ENCODE results near the gene GAB3. TPM values are rescaled to one million over a fixed set of nuclear protein-coding genes. Genes with fewer than 3 reads are reported as not detected.

Gene GAB3
- polyA plus RNA-seq, 1 donor from 2014 or later, result not detected

GRCh38 chrX:154661899-154662298 lies 89.0 kb downstream of the GAB3 start:
- Histone ChIP-seq H3K9me3 (ENCODE audit: low read length) (no peaks in the 10 kb centered on the region), H3K27ac (ENCODE audit: low read length) (no peak overlapping the region), H3K79me2 (replicated peaks; ENCODE audit: insufficient read depth, low read length) (no peaks in the 10 kb centered on the region), H3K27me3 (ENCODE audit: insufficient read depth, low read depth, low read length) (no peaks in the 10 kb centered on the region), H2AFZ (ENCODE audit: low read depth, low read length) (no peak overlapping the region), H3K9me2 (ENCODE audit: insufficient read depth, low read length) (no peaks in the 10 kb centered on the region), H3K4me2 (ENCODE audit: low read length) (no peak overlapping the region), H3K4me3 (ENCODE audit: low read length) (no peak overlapping the region), H4K20me1 (ENCODE audit: insufficient read depth) (no peaks in the 10 kb centered on the region), H3K9ac (ENCODE audit: low read length) (no peak overlapping the region), H3F3A (ENCODE audit: insufficient read depth, low read length, poor library complexity, severe bottlenecking) (no peaks in the 10 kb centered on the region), H3K36me3 (ENCODE audit: insufficient read depth, low read length) (no peaks in the 10 kb centered on the region)
- no peak for TF ChIP-seq SMC3 (conservative IDR thresholded peaks at IDR 0.05; ENCODE audit: poor library complexity)
- TF ChIP-seq POLR2AphosphoS5 (IDR thresholded peaks at IDR 0.05), result no peak
- no peak for TF ChIP-seq CTCF (IDR thresholded peaks at IDR 0.05; ENCODE audit: poor library complexity, severe bottlenecking)
- no peak for TF ChIP-seq EZH2 (IDR thresholded peaks at IDR 0.05; ENCODE audit: borderline replicate concordance, insufficient read depth, low read length, poor library complexity, severe bottlenecking)
- no peak for TF ChIP-seq TAF1 (IDR thresholded peaks at IDR 0.05; ENCODE audit: low read depth)
- no peak for TF ChIP-seq RAD21 (conservative IDR thresholded peaks at IDR 0.05)
- TF ChIP-seq EP300 (conservative IDR thresholded peaks at IDR 0.05; ENCODE audit: poor library complexity, severe bottlenecking), result no peak
- TF ChIP-seq REST (IDR thresholded peaks at IDR 0.05; ENCODE audit: borderline replicate concordance), result no peak
- TF ChIP-seq MXI1 (conservative IDR thresholded peaks at IDR 0.05; ENCODE audit: poor library complexity, severe bottlenecking), result no peak

- Histone ChIP-seq H3K27ac (ENCODE audit: low read length) (no peak overlapping the region), H3K27me3 (ENCODE audit: insufficient read depth, low read depth, low read length) (no peaks in the 10 kb centered on the region), H3K36me3 (ENCODE audit: insufficient read depth, low read length) (no peaks in the 10 kb centered on the region), H3K79me2 (replicated peaks; ENCODE audit: insufficient read depth, low read length) (no peaks in the 10 kb centered on the region), H2AFZ (ENCODE audit: low read depth, low read length) (no peak overlapping the region), H3K9ac (ENCODE audit: low read length) (no peak overlapping the region), H3F3A (ENCODE audit: insufficient read depth, low read length, poor library complexity, severe bottlenecking) (no peaks in the 10 kb centered on the region), H3K4me3 (ENCODE audit: low read length) (no peak overlapping the region), H3K9me3 (ENCODE audit: low read length) (no peaks in the 10 kb centered on the region), H4K20me1 (ENCODE audit: insufficient read depth) (no peaks in the 10 kb centered on the region), H3K9me2 (ENCODE audit: insufficient read depth, low read length) (no peaks in the 10 kb centered on the region), H3K4me2 (ENCODE audit: low read length) (no peak overlapping the region)
- TF ChIP-seq SMC3 (conservative IDR thresholded peaks at IDR 0.05; ENCODE audit: poor library complexity) (no peak), REST (IDR thresholded peaks at IDR 0.05; ENCODE audit: borderline replicate concordance) (no peak)
These were observed 89.7 kb downstream of the GAB3 start for GRCh38 chrX:154661170-154661569.
